ENCODE data around the gene DNAH2. TPM values are rescaled to one million over a fixed set of nuclear protein-coding genes. Genes with fewer than 3 reads are reported as not detected.

The DNAH2 gene
- total and polyA plus RNA-seq, 2 experiments from 2014 or later: 0.77 to 2.1 TPM

GRCh38 chr17:7763919-7764318, 46.4 kb downstream of the DNAH2 start:
- no peak overlapping the region for H2AFZ ChIP-seq
- H3K4me1 ChIP-seq (ENCODE audit: insufficient read depth): no peaks in the 10 kb centered on the region
- no peaks in the 10 kb centered on the region for H3K9me2 ChIP-seq (replicated peaks; ENCODE audit: insufficient read depth)
- H3K36me3 ChIP-seq (replicated peaks; ENCODE audit: insufficient read depth, low read depth): no peaks in the 10 kb centered on the region
- TF ChIP-seq CTCF (IDR thresholded peaks at IDR 0.05; ENCODE audit: poor library complexity): no peak
- H4K20me1 ChIP-seq (ENCODE audit: insufficient read depth, poor library complexity, severe bottlenecking): no peaks in the 10 kb centered on the region
- no peak overlapping the region for H3K4me3 ChIP-seq
- no peaks in the 10 kb centered on the region for H3K9me3 ChIP-seq (ENCODE audit: low read depth)
- H3K79me2 ChIP-seq: no peaks in the 10 kb centered on the region
- no peaks in the 10 kb centered on the region for H3K27me3 ChIP-seq
- no peak overlapping the region for H3K4me2 ChIP-seq
- DNase-seq (ENCODE audit: low spot score): no peak
- WGBS (ENCODE audit: low lambda C conversion rate, missing lambda C conversion rate): 77% methylated on average over 16 of the region's 16 CpGs
- no peak overlapping the region for H3K27ac ChIP-seq

- no peaks in the 10 kb centered on the region for H3K36me3 ChIP-seq (replicated peaks; ENCODE audit: insufficient read depth, low read depth)
- no peaks in the 10 kb centered on the region for H3K4me1 ChIP-seq (ENCODE audit: insufficient read depth)
- H2AFZ ChIP-seq: no peak overlapping the region
- no peaks in the 10 kb centered on the region for H3K79me2 ChIP-seq
- no peaks in the 10 kb centered on the region for H4K20me1 ChIP-seq (ENCODE audit: insufficient read depth, poor library complexity, severe bottlenecking)
- H3K9me3 ChIP-seq (ENCODE audit: low read depth): no peaks in the 10 kb centered on the region
- no peak overlapping the region for H3K4me3 ChIP-seq
- H3K9me2 ChIP-seq (replicated peaks; ENCODE audit: insufficient read depth): no peaks in the 10 kb centered on the region
- no peaks in the 10 kb centered on the region for H3K27me3 ChIP-seq
- no peak overlapping the region for H3K27ac ChIP-seq
- no peak for DNase-seq (ENCODE audit: low spot score)
- TF ChIP-seq CTCF (IDR thresholded peaks at IDR 0.05; ENCODE audit: poor library complexity) (no peak), EZH2 (IDR thresholded peaks at IDR 0.05; ENCODE audit: borderline replicate concordance) (no peak), EZH2phosphoT487 (IDR thresholded peaks at IDR 0.05; ENCODE audit: low read depth, severe bottlenecking, unreplicated experiment) (no peak)
- no peak overlapping the region for H3K4me2 ChIP-seq
- 86% methylated on average over 10 of the region's 10 CpGs for WGBS (ENCODE audit: low lambda C conversion rate, missing lambda C conversion rate)
These were observed 49.5 kb downstream of the DNAH2 start for GRCh38 chr17:7767004-7767403.

GRCh38 chr17:7767405-7768021, 50.0 kb downstream of the DNAH2 start:
- 76% methylated on average over 17 of the region's 17 CpGs for WGBS (ENCODE audit: low lambda C conversion rate, missing lambda C conversion rate)

More at GRCh38 chr17:7767405-7768021, 50.0 kb downstream of the DNAH2 start:
- no peak overlapping the region for H3K4me2 ChIP-seq
- H3K27ac ChIP-seq: no peak overlapping the region
- H3K27me3 ChIP-seq: no peaks in the 10 kb centered on the region
- H3K79me2 ChIP-seq: no peaks in the 10 kb centered on the region
- no peaks in the 10 kb centered on the region for H4K20me1 ChIP-seq (ENCODE audit: insufficient read depth, poor library complexity, severe bottlenecking)
- no peaks in the 10 kb centered on the region for H3K4me1 ChIP-seq (ENCODE audit: insufficient read depth)
- no peaks in the 10 kb centered on the region for H3K36me3 ChIP-seq (replicated peaks; ENCODE audit: insufficient read depth, low read depth)
- no peaks in the 10 kb centered on the region for H3K9me3 ChIP-seq (ENCODE audit: low read depth)
- TF ChIP-seq CTCF (IDR thresholded peaks at IDR 0.05; ENCODE audit: poor library complexity) (no peak), EZH2phosphoT487 (IDR thresholded peaks at IDR 0.05; ENCODE audit: low read depth, severe bottlenecking, unreplicated experiment) (no peak), EZH2 (IDR thresholded peaks at IDR 0.05; ENCODE audit: borderline replicate concordance) (no peak)
- H2AFZ ChIP-seq: no peak overlapping the region
- no peak for DNase-seq (ENCODE audit: low spot score)
- no peaks in the 10 kb centered on the region for H3K9me2 ChIP-seq (replicated peaks; ENCODE audit: insufficient read depth)
- H3K4me3 ChIP-seq: no peak overlapping the region

Data from hepatocyte (in vitro differentiated cells).